ENCODE results near the gene MEGF6.
"Not testable (repeated sequence)": the region's sequence is repeated elsewhere in the genome, so short reads cannot be mapped to it uniquely, and the experiment has no call there.

GRCh38 chr1:3585353-3585868 lies 25.9 kb downstream of the MEGF6 start:
- TF ChIP-seq CTCF, POLR2A (IDR thresholded peaks at IDR 0.05): not testable (repeated sequence)

Measured in heart left ventricle (tissue), 13 donors.